Endothelial cell of umbilical vein (primary cell): ENCODE measurements around the gene EFCAB9.

ENCODE experiments used
- JUN ChIP-seq: IDR thresholded peaks from 2 replicates; pipeline ENCODE4 v1.6.1; 2011; ENCODE audit warnings: borderline replicate concordance, low read depth; ENCODE audit not compliant: insufficient read length, insufficient read depth
- MAX ChIP-seq: IDR thresholded peaks from 2 replicates; pipeline ENCODE4 v1.6.1; 2011; ENCODE audit not compliant: insufficient read depth, insufficient read length
- TF ChIP-seq, protein P1 (sequence below), 2 donors: IDR thresholded peaks; 1 replicate in 1 of 2; 2 replicates in 1 of 2; pipeline ENCODE4 v1.5.1; 2011; ENCODE audit warnings: low read length in 2 of 2, mild to moderate bottlenecking in 2 of 2, moderate library complexity in 2 of 2, control low read depth in 1 of 2, inconsistent platforms in 1 of 2, low read depth in 1 of 2; ENCODE audit not compliant: insufficient read depth in 1 of 2; ENCODE audit errors: extremely low read depth in 1 of 2

DNA sequence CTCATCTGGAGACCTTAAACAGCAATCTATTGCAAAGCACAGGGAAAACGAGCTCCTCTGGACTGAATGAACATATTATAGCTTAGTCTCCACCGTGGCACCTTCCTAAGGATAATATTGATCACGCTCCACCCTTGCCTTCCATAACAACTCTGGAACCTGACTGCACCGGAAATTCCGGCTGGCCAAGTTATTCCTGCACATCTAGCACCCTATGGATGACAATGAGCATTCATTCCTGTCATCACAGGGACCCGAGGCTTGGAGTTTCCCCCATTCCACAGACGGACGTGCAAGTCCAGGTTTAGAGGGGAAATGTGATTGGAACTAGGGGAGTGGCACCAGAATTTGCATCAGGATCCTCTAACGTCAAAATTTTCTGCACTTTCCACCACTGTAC, 33.5 kb upstream of the EFCAB9 start:
- TF ChIP-seq MAX (no peak), JUN (no peak)
- TF ChIP-seq, protein P1, sequence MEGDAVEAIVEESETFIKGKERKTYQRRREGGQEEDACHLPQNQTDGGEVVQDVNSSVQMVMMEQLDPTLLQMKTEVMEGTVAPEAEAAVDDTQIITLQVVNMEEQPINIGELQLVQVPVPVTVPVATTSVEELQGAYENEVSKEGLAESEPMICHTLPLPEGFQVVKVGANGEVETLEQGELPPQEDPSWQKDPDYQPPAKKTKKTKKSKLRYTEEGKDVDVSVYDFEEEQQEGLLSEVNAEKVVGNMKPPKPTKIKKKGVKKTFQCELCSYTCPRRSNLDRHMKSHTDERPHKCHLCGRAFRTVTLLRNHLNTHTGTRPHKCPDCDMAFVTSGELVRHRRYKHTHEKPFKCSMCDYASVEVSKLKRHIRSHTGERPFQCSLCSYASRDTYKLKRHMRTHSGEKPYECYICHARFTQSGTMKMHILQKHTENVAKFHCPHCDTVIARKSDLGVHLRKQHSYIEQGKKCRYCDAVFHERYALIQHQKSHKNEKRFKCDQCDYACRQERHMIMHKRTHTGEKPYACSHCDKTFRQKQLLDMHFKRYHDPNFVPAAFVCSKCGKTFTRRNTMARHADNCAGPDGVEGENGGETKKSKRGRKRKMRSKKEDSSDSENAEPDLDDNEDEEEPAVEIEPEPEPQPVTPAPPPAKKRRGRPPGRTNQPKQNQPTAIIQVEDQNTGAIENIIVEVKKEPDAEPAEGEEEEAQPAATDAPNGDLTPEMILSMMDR (IDR thresholded peaks at IDR 0.05; ENCODE audit: extremely low read depth in 1 of 2, insufficient read depth in 1 of 2, low read depth in 1 of 2, low read length in 2 of 2), result no peak
